GM19240 (cell line): ENCODE results near the gene CHP1.
"Not testable (repeated sequence)": the region's sequence is repeated elsewhere in the genome, so short reads cannot be mapped to it uniquely, and the experiment has no call there.

Experiments used
- DNase-seq: peaks from one replicate; pipeline ENCODE4 v3.0.0; 2011; ENCODE audit warnings: low spot score; ENCODE audit not compliant: insufficient read length

The CHP1 gene

DNA sequence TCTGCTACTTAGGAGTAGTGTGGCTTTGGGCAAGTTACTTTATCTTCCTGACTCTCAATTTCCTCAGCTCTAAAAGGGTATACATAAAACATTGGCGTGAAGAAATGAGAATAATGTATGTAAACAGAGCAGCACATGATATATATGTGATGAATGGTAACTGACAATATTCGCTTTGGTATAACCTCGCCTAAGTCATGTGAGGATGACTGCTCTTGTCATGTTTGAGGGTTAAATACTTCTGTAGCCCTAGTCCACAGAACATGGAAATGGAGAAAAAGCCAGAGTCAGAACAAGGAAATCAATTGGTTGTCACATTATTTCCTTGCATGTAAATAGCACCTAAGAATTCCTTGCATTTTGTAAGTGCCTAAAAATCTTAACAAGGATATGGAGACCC, 25.0 kb downstream of the CHP1 start:
- DNase-seq, result no peak

DNA sequence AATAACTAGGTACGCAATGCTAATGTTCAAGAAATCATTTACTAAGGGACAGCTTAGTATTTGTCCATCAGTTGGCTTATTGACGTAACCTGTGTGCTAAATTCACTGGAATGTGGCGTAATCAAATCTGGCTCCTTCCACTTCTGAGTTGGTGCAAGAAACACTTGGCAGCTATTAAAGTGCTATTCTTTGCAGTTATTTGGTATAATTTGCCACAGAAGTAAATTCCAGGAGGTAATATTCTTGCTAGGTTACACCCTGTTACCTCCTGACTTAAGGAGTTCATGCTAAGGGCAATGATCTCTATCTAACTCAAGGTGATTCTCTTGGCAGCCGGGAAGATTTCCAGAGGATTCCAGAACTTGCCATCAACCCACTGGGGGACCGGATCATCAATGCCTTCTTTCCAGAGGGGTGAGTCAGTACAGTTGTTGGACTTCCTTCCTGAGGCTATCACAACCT, 25.5 kb downstream of the CHP1 start:
- no peak for DNase-seq

DNA sequence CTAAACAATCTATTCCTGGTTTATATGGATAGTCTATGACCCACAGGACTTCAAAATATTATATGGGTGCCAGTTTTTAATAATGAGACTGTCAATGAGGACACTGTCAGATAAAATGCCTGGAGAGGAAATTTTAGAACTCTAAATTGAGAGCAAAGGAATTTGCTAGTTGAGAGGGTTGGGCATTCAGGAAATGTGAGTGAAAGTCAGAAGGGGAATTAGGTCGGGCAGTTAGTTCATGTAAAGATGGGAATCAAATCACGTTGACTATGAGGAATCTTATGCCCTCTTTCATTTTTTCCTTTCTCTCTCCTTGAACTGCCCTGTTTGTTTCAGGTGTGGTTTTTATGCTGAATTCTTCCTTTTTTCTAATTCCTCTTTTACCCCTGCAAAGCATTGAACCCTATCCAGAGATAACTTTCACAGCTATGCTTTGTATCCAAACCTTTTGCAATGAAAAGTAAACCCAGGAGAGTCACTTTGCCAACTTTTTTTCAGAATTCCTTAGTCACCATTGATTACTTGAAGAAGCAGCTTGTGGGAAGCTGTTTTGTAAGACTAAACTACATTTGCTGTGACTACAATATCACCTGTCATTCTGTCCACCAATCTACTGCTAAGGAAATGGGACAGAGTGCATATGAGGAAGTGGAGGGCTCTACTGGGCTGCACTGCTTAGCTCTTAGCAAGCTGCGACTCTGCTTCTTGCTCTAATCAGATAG, 27.8 kb downstream of the CHP1 start:
- no peak for DNase-seq

DNA sequence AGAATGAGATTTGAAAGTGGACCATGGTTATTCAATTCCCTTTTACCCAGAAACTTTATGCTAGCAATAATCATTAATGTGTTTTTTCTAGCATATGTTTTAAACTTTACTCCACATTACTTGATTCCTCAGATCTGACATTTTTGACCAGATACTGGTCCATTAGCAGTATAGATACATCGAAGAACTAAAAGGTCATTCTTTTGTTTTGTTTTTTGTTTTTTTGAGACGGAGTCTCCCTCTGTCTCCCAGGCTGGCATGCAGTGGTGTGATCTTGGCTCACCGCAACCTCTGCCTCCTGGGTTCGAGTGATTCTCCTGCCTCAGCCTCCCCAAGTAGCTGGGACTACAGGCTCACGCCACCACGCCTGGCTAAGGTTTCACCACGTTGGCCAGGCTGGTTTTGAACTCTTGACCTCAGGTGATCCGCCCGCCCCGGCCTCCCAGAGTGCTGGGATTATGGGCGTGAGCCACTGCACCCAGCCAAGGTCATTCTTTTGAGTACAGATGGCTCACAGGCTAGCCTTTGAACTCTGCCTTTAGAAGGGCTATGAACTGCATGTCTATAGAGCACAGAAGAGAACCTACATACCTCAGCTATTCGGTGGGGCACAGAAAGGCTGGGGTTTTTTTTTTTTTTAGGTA, 28.6 kb downstream of the CHP1 start:
- no peak for DNase-seq

GRCh38 chr15:41260924-41261323, 29.9 kb downstream of the CHP1 start:
- DNase-seq, result not testable (repeated sequence)

DNA sequence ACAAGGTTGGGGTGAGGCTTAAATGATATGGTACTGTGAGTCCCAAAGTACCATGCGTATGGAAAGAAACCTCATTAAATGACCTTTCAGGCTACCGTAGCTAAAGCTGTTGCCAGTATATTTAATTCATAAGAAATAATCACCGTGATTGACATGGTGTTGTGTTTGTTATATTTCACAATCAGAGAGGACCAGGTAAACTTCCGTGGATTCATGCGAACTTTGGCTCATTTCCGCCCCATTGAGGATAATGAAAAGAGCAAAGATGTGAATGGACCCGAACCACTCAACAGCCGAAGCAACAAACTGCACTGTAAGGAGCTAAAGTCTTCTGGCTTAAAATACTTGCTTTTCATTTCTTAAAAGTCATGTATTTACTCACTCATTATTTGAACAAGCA, 31.5 kb downstream of the CHP1 start:
- no peak for DNase-seq

- DNase-seq, result no peak
Measured at GRCh38 chr15:41263891-41264351, 32.9 kb downstream of the CHP1 start.

GRCh38 chr15:41269887-41270286, 38.8 kb downstream of the CHP1 start:
- DNase-seq, result no peak

DNA sequence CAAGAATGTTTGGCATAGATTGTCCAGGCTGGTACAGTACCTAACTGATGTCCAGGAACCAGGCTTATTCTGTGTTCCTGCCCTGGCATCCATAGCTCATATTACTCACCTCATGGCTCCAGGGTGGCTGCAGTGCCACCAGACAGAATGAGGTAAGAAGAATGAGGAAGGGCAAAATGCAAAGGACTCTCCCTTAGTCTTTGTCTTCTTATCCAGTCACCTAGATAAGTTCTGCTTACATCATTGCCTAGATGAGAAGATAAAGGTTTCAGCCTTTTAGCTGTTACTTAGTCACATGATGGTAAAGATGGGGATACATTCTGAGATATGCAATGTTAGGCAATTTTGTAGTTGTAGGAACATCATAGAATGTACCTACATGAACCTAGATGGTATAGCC, 45.8 kb downstream of the CHP1 start:
- no peak for DNase-seq

- DNase-seq, result no peak
Measured at GRCh38 chr15:41278319-41278718, 47.3 kb downstream of the CHP1 start.

DNA sequence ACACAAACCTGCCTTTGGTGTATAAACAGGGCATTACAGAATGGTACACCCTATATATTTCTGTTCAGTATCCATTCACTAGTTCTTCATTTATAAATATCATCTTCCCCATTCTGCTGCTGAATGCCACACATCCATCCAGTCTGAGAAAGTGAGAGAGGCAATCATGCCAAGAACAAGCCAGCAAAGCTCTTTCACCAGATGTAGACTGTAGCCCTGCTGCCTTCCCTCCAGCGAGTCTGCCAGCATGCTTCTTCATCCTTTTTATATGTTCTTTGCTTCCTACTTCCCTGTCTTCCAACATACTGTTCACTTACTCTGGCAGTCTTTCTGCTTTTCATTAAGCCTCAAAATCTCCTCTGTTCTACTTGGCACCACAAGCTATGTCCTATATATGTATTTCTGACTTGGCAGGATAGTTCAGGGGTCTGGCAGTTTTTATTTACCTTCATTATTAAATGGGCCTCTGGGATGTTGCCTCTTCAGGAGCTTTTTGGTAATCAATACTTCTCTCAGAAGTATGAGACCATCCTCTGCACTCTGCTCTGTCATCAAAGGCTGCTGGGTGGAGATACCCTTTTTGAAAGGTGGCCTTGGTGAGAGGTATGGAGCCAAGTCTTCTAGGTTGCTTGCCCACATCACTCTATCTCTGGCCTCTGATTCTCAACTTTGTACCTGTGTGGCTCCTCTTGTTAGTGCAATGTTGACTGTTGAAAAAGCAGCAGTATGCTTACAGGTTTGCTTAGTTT, 48.6 kb downstream of the CHP1 start:
- DNase-seq, result no peak

GRCh38 chr15:41281236-41281635, 50.2 kb downstream of the CHP1 start:
- DNase-seq, result no peak

DNA sequence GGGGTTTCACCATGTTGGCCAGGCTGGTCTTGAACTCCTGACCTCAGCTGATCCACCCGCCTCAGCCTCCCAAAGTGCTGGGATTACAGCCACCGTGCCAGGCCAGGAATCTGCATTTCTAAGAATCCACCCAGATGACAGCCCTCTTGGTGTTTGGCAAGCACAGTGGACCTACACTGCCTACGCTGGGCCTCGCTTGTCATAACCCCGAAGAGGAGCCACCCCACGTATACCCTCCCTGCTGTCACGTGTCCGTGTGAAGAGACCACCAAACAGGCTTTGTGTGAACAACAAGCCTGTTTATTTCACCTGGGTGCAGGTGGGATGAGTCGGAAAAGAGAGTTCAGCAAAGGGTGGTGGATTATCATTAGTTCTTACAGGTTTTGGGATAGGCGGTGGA, 51.4 kb downstream of the CHP1 start:
- DNase-seq, result not testable (repeated sequence)

GRCh38 chr15:41282980-41283652, 52.0 kb downstream of the CHP1 start:
- not testable (repeated sequence) for DNase-seq

- DNase-seq, result peak; percentile 94
Measured at GRCh38 chr15:41283653-41284426, 52.8 kb downstream of the CHP1 start.

GRCh38 chr15:41284427-41285177, 53.5 kb downstream of the CHP1 start:
- DNase-seq, result no peak

- DNase-seq, result no peak
Measured at GRCh38 chr15:41285285-41285684, 54.2 kb downstream of the CHP1 start.

GRCh38 chr15:41286665-41287333, 55.7 kb downstream of the CHP1 start:
- DNase-seq, result no peak

DNA sequence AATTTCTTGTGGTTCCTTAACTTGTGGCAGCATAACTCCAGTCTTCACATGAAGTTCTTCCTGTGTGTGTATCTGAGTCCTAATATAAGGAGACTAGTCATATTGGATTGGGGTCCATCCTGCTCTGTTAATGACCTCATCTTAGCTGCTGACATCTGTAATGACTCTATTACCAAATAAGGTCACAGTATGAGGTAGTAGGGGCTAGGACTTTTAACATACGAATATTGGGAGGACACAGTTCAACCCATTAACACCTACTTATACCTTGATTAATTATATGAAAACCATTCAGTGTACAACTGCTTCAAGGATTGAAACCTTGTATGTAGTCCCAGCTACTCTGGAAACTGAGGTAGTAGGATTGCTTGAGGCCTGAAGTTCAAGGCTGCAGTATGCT, 57.4 kb downstream of the CHP1 start:
- no peak for DNase-seq

DNA sequence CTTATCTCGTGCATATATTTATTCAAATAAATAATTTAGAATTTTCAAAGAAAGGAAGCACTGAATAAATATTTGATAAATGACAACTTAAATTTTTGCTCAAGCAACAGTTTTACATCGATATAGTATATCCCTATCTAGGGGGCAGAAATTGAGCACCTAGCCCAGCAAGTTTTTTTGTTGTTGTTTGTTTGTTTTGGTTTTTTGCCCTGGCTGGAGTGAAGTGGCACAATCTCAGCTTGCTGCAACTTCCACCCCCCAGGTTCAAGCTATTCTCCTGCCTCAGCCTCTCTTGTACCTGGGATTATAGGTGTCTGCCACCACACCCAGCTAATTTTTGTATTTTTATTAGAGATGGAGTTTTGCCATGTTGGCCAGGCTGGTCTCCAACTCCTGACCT, 58.9 kb downstream of the CHP1 start:
- no peak for DNase-seq
